A549 (cell line): ENCODE measurements around the gene SLC35B2. TPM values are rescaled to one million over a fixed set of nuclear protein-coding genes. Genes with fewer than 3 reads are reported as not detected.
A peak's percentile ranks its signal among the peaks of the same experiment; 100 is the strongest.

Source experiments
- ATAC-seq, 2 experiments: fragments of 200-7000 bp in 1 of 2; fragments of >200 bp in 1 of 2; cut with Nextera tagmentation in 1 of 2; cut with Tn5 transposase in 1 of 2; 3 replicates each; pipeline versions ENCODE4 v1.8.0 to v1.9.1; 2018 to 2020; ENCODE audit warnings: mild to moderate bottlenecking in 1 of 2, moderate library complexity in 1 of 2
- CTCF ChIA-PET: fragments of 300-600 bp; sonication (Branson Sonifier 250); formaldehyde crosslinking; extraction: SDS; loops from one replicate; lab custom pipeline; 2021; ENCODE audit warnings: antibody characterized with exemption, inconsistent platforms; lab: Yijun Ruan, JAX
- POLR2A ChIA-PET: fragments of 350-600 bp; formaldehyde crosslinking; extraction: SDS; loops from one replicate; lab custom pipeline; 2021; ENCODE audit warnings: antibody characterized with exemption, inconsistent platforms; lab: Yijun Ruan, JAX
- DNase-seq, 2 experiments: peaks; one replicate each; pipeline versions ENCODE4 v3.0.0 to v3.0.0-alpha.2; 2011 to 2016; ENCODE audit warnings: low read depth in 1 of 2, low spot score in 1 of 2
- FAIRE-seq: peaks from 2 replicates; lab custom pipeline; 2011; peaks lifted over from hg19 to GRCh38; lab: Jason Lieb, UNC
- H3K27ac ChIP-seq, 2 experiments: fragments of >200 bp; sonication (Bioruptor Twin); formaldehyde crosslinking; 3 replicates each; pipeline ENCODE4 v1.5.1; 2016 to 2017
- H3K4me1 ChIP-seq: fragments of >200 bp; sonication (Bioruptor Twin); formaldehyde crosslinking; 3 replicates; pipeline ENCODE4 v1.6.1; 2016
- H3K4me2 ChIP-seq: fragments of >200 bp; sonication (Bioruptor Twin); formaldehyde crosslinking; 3 replicates; pipeline ENCODE4 v1.6.1; 2016
- H3K4me3 ChIP-seq: fragments of >200 bp; sonication (Bioruptor Twin); formaldehyde crosslinking; 3 replicates; pipeline ENCODE4 v1.5.1; 2016
- H3K9me3 ChIP-seq: fragments of >200 bp; sonication (Bioruptor Twin); formaldehyde crosslinking; 3 replicates; pipeline ENCODE4 v1.6.1; 2016
- BHLHE40 ChIP-seq: IDR thresholded peaks from 2 replicates; pipeline ENCODE4 v1.6.1; 2012; ENCODE audit warnings: low read depth, low read length, inconsistent platforms
- CEBPB ChIP-seq, 2 experiments: fragments of >200 bp in 1 of 2; sonication (Bioruptor Twin) in 1 of 2; formaldehyde crosslinking in 1 of 2; IDR thresholded peaks; 2 replicates each; pipeline ENCODE4 v1.6.1; 2012 to 2016
- CHD2 ChIP-seq: fragments of 150-350 bp; IDR thresholded peaks from 2 replicates; pipeline ENCODE4 v1.6.1; 2014; ENCODE audit warnings: low read length; ENCODE audit not compliant: partially characterized antibody
- E2F6 ChIP-seq: IDR thresholded peaks from 2 replicates; pipeline ENCODE4 v1.6.1; 2012; ENCODE audit warnings: low read depth, borderline replicate concordance
- HEYL ChIP-seq: fragments of 250-450 bp; sonication (Bioruptor Pico); IDR thresholded peaks from 2 replicates; pipeline ENCODE4 v1.8.0; 2021; ENCODE audit warnings: mild to moderate bottlenecking, moderate library complexity
- HOXA7 ChIP-seq: fragments of 250-450 bp; sonication (Bioruptor Pico); IDR thresholded peaks from 2 replicates; pipeline ENCODE4 v1.5.0; 2020; ENCODE audit warnings: mild to moderate bottlenecking, moderate library complexity
- HOXB5 ChIP-seq: fragments of 250-450 bp; sonication (Bioruptor Pico); IDR thresholded peaks from 2 replicates; pipeline ENCODE4 v1.5.0; 2020; ENCODE audit warnings: mild to moderate bottlenecking, moderate library complexity
- JUN ChIP-seq, 2 experiments: fragments of >200 bp; sonication (Bioruptor Twin); formaldehyde crosslinking; IDR thresholded peaks; 2 replicates in 1 of 2; 3 replicates in 1 of 2; pipeline ENCODE4 v1.6.1; 2016 to 2017
- KDM5A ChIP-seq: fragments of 200-600 bp; sonication (generic); IDR thresholded peaks from 2 replicates; pipeline ENCODE4 v1.6.1; 2016; ENCODE audit warnings: antibody characterized with exemption, mild to moderate bottlenecking
- PHF8 ChIP-seq: fragments of 200-600 bp; sonication (generic); IDR thresholded peaks from 2 replicates; pipeline ENCODE4 v1.6.1; 2016; ENCODE audit warnings: low read depth, mild to moderate bottlenecking, antibody characterized with exemption, moderate library complexity, borderline replicate concordance
- TFCP2L1 ChIP-seq: fragments of 250-450 bp; sonication (Bioruptor Pico); IDR thresholded peaks from 2 replicates; pipeline ENCODE4 v1.5.0; 2021; ENCODE audit warnings: mild to moderate bottlenecking
- USF2 ChIP-seq: fragments of 450-650 bp; IDR thresholded peaks from 2 replicates; pipeline ENCODE4 v1.6.1; 2014; ENCODE audit warnings: antibody characterized with exemption
- ZFP36 ChIP-seq: fragments of 450-650 bp; IDR thresholded peaks from 2 replicates; pipeline ENCODE4 v1.6.1; 2014; ENCODE audit warnings: borderline replicate concordance; ENCODE audit not compliant: partially characterized antibody
- WGBS: methylation state at CpG from one replicate; pipeline ENCODE4 v1.1.6; 2017; ENCODE audit errors: missing lambda C conversion rate; 5-methylcytosine and 5-hydroxymethylcytosine counted together
- polyA plus RNA-seq, 4 experiments: library from polyadenylated mRNA; depleted of rRNA in 3 of 4; stranded (reverse); fragments of >200 nt; fragmentation: RNase III in 1 of 4; extraction: RNeasy Plus Mini Kit Qiagen cat#74134 plus additional on column Dnase treatment in 1 of 4; gene quantifications; 2 replicates in 3 of 4; 3 replicates in 1 of 4; pipeline ENCODE4 v1.2.3, GENCODE V29; 2011 to 2017
- TF ChIP-seq, protein P1 (sequence below): IDR thresholded peaks from 2 replicates; pipeline ENCODE4 v1.6.1; 2012

The SLC35B2 gene
- polyA plus RNA-seq, 2 of the 4 experiments (the other 2 are of a cell fraction): 44.5 to 45.6 TPM

DNA sequence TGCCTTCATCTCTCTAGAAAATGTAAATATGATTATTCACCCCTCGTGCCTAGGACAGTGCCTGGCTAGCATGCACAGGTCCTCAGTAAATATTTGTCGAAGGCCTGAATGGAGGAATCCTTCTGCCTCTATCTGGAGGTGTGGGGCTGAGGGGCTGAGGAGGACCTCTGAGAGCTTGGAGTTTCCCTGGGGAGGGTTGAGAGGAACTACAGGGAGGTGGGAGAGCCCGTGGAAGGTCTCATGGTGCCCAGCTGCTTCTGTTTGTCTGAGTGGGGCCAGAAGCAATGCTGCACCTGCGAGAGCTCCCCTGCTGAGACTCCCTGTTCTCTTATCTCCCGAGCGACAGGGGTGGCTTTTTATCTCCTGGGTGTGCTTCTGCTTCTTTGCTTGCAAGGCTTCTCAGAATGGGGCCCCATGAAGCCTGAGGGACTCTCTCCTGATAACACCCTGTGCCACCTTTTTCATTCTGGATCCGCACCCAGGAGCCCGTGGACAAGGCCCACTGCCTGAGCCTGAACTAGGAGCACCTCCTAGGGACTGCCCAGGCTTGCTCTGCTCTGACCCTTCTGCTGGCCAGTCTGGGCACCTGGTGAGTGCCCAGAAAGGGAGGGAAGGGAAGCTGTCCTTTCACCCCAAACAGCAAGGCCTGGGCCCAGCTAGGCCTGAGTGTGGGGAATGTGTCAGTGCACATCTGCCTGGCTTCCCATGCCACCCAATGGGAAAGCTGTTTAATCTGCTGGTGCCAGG is 31.6 kb downstream of the SLC35B2 start:
- H3K27ac ChIP-seq: 0 out of 6 replicates have a peak overlapping the region, but pooled peaks of 1 of the 2 experiments have one; percentile 9
- ChIA-PET CTCF (interaction anchor here (2.2 to 9.2 kb wide), 3 partner anchors 10 to 53 kb away, joined by 9 to 111 read pairs (median 11); no protein-coding TSS in a partner anchor), POLR2A (no interaction called here)
- no peak overlapping the region; the same call in 2 of the 3 replicates for H3K4me2 ChIP-seq
- no peaks in the 10 kb centered on the region for H3K9me3 ChIP-seq
- 83% methylated on average over 8 of the region's 8 CpGs for WGBS
- FAIRE-seq (no peak), DNase-seq (no peak), ATAC-seq (no peak)
- H3K4me3 ChIP-seq: no peak overlapping the region
- H3K4me1 ChIP-seq: peaks cover 48% of the 10 kb centered on the region
- TF ChIP-seq HOXB5 (CRISPR knock-in tag) (no peak), PHF8 (no peak), USF2 (no peak)

DNA sequence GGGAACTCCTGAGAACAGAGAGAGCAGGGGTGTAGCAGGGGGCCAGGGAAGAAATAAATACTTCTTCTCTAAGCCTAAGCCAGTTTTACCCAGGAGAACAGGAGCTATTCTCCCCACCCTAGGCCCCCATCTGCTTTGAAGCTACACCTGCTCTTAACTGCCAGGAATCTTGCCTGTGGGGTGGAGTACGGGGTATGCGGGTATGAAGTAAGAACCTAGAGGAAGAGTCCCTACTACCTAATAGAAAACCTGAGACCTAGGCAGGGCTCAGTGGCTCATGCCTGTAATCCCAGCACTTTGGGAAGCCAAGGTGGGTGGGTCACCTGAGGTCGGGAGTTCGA is 32.4 kb downstream of the SLC35B2 start:
- peak overlapping the region; percentile 93 for H3K4me2 ChIP-seq
- no peak for FAIRE-seq
- POLR2A ChIA-PET: interaction anchor here (1.8 to 2.0 kb wide), 2 partner anchors 21 to 22 kb away, joined by 5 to 16 read pairs; partner anchors contain the start of gene HSP90AB1
- no peaks in the 10 kb centered on the region for H3K9me3 ChIP-seq
- H3K4me3 ChIP-seq: no peak overlapping the region
- peaks cover 54% of the 10 kb centered on the region for H3K4me1 ChIP-seq
- no peak overlapping the region for H3K27ac ChIP-seq
- TF ChIP-seq TFCP2L1 (CRISPR knock-in tag): no peak
- TF ChIP-seq HOXA7: no peak
- TF ChIP-seq CHD2: no peak
- no peak for TF ChIP-seq CEBPB (IDR thresholded peaks at IDR 0.05)
- no peak for TF ChIP-seq HOXB5 (CRISPR knock-in tag)
- no peak for TF ChIP-seq JUN (IDR thresholded peaks at IDR 0.05)
- TF ChIP-seq E2F6: no peak
- TF ChIP-seq KDM5A: no peak
- no peak for TF ChIP-seq HEYL (CRISPR knock-in tag)
- TF ChIP-seq BHLHE40: no peak
- CTCF ChIA-PET: interaction anchor here (2.2 to 9.2 kb wide), 3 partner anchors 11 to 52 kb away, joined by 9 to 111 read pairs (median 11); no protein-coding TSS in a partner anchor
- 95% methylated on average over 3 of the region's 4 CpGs for WGBS
- no peak for DNase-seq
- no peak for ATAC-seq

GRCh38 chr6:44224029-44224964 is 33.0 kb downstream of the SLC35B2 start:
- POLR2A ChIA-PET: interaction anchor here (1.0 to 2.0 kb wide), 3 partner anchors 13 to 23 kb away, joined by 4 to 16 read pairs (median 5); partner anchors contain the start of gene HSP90AB1

More at GRCh38 chr6:44224029-44224964, 33.0 kb downstream of the SLC35B2 start:
- peak; percentile 21 to 22 for ATAC-seq
- 13% methylated on average over 14 of the region's 18 CpGs for WGBS
- peak; percentile 43 for TF ChIP-seq ZFP36
- TF ChIP-seq, protein P1, sequence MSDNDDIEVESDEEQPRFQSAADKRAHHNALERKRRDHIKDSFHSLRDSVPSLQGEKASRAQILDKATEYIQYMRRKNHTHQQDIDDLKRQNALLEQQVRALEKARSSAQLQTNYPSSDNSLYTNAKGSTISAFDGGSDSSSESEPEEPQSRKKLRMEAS: no peak
- TF ChIP-seq, all 56 proteins: peak for 1
- CTCF ChIA-PET: interaction anchor here (0.6 to 9.2 kb wide), 5 partner anchors 11 to 624 kb away, joined by 3 to 111 read pairs (median 9); no protein-coding TSS in a partner anchor
- H3K4me1 ChIP-seq: peaks cover 56% of the 10 kb centered on the region
- peak overlapping the region; percentile 60 for H3K4me3 ChIP-seq
- H3K4me2 ChIP-seq: peak overlapping the region; percentile 93
- peak in 1 of 2 experiments; percentile 25 for DNase-seq
- H3K9me3 ChIP-seq: no peaks in the 10 kb centered on the region
- no peak for FAIRE-seq
- peak overlapping the region; percentile 67 to 98 for H3K27ac ChIP-seq
